GM10266 (cell line): ENCODE data around the gene TMEM117.
"Not testable (repeated sequence)": the region's sequence is repeated elsewhere in the genome, so short reads cannot be mapped to it uniquely, and the experiment has no call there.

Source experiments
- DNase-seq: peaks from one replicate; pipeline ENCODE4 v3.0.0; 2012; ENCODE audit errors: extremely low spot score
- TF ChIP-seq, protein P1 (sequence below): IDR thresholded peaks from 2 replicates; pipeline ENCODE4 v1.5.1; 2012; ENCODE audit warnings: mild to moderate bottlenecking, low read depth; ENCODE audit not compliant: control insufficient read depth, insufficient read depth; ENCODE audit errors: missing control alignments

The TMEM117 gene

DNA sequence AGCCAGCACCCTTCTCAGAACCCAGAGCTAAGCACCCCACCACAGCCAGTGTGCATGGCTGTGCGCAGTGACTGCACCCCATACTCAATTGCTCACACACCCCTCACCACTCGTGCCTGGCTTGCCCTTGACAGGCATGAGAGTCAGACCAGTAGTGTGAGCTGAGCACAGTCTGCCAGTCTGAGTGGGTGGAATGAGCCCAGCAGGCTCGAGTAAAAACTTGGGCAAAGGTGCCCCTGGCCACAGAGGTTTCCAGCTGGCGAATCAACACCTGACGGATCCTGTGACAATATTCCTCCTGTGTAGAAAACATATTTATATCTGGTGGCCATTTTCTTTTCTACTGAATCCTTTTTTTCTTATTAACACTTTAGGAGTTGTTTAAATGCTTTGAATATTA is 202.5 kb downstream of the TMEM117 start:
- TF ChIP-seq, protein P1, sequence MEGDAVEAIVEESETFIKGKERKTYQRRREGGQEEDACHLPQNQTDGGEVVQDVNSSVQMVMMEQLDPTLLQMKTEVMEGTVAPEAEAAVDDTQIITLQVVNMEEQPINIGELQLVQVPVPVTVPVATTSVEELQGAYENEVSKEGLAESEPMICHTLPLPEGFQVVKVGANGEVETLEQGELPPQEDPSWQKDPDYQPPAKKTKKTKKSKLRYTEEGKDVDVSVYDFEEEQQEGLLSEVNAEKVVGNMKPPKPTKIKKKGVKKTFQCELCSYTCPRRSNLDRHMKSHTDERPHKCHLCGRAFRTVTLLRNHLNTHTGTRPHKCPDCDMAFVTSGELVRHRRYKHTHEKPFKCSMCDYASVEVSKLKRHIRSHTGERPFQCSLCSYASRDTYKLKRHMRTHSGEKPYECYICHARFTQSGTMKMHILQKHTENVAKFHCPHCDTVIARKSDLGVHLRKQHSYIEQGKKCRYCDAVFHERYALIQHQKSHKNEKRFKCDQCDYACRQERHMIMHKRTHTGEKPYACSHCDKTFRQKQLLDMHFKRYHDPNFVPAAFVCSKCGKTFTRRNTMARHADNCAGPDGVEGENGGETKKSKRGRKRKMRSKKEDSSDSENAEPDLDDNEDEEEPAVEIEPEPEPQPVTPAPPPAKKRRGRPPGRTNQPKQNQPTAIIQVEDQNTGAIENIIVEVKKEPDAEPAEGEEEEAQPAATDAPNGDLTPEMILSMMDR: no peak
- DNase-seq: no peak

DNA sequence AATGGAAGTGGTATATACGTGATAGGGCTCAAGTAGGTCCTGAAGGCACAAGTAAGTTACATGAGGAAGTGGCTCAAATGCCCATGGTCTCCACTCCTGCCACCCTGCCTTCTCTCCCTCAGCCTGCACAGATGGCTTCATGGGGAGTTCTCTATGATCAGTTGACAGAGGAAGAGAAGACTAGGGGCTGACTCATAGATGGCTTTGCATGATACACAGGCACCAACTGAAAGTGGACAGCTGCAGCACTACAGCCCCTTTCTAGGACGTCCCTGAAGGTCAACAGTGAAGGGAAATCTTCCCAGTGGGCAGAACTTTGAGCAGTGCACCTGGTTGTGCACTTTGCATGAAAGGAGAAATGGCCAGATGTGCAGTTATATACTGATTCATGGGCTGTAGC is 208.6 kb downstream of the TMEM117 start:
- DNase-seq: not testable (repeated sequence)

DNA sequence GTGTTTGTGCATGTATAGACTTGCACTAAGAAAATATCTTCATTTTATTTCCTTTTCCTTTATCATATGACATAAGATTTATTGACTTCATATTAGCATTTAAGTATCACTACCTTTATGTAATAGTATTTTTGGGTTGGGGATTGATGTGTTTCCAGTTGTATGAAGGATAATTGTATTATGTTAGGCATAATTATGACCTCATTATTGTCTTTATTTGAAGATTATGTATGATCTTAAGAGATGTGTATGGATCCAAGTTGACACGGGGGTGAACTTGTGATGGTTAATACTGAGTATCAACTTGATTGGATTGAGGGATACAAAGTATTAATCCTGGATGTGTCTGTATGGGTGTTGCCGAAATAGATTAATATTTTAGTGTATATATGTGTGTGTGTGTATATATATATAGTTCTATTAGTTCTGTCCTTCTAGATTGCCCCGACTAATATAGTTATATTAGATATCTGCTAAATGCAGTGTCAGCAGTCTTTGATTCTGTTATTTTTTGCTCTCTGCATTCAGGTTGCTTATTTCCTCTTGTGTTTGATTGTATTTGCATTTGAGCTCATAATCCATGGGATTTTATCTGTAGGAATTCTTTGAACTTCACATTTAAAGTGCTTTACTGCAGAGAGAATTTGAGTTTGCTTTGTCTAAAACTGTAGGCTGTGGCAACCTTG is 211.0 kb downstream of the TMEM117 start:
- TF ChIP-seq, protein P1: no peak

DNA sequence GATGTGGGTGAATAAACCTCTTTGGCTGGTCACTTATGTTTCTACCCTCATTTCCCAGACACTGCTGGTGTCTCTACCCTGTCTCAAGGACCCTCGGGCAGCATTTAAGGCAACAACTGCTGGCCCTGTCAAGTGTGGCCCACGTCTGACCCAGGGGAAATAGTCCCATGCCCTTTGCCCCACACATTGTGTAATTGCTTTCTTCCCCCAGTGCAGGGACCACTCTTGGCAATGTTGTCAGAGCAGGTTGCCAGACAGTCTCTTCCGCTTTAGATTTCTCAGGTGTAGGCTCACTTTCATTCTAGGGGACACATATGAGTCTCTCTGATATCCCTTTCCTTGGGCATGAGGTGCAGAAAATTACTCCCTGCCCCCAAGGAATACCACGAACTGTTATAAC is 216.7 kb downstream of the TMEM117 start:
- DNase-seq: no peak
- TF ChIP-seq, protein P1: no peak

More for the DNA sequence above, 211.0 kb downstream of the TMEM117 start:
- no peak for DNase-seq

DNA sequence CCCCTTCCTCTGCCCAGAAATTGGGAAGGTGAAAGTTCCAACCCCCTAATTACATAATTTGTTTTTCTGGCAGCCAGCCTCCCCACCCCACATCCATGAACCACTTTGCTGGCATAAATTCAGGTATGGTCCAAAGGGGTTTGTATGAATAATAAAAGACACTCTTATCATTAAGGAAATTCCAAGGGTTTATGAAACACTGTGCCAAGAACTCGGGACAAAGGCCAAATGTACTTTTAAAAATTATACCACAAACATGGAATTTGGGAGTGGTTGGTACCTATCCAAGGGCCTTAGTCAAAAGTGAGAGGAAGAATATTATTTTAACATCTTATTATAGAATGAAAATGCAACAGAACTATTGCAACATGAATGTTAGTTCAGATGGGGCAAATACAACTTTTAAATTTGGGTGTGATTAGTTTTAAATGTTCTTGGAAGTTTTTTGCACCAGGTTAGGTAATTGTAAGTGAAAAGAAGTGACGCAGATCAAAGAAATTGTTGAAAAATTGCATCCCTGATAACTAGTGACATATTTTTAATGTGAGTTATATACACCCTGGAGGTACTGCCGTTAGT is 217.8 kb downstream of the TMEM117 start:
- no peak for DNase-seq
- TF ChIP-seq, protein P1: no peak

DNA sequence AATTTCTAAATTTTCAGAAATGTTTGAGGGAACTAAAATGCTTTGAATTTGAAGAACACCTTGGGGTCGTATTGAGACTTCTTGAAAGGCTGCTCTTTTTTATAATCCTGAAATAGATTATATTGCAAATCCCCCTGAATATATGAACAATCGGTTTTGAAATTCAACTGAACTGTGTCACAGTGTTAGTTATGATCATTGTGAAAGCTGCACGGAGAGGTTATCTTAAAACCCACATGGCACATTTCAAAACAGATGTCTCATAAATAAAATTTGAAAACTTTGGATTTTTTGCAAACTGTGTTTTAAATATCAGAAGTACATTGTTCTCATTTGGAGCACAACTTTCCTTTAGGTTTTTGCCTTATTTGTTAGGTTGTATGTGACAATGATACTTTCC is 218.4 kb downstream of the TMEM117 start:
- TF ChIP-seq, protein P1: no peak
- DNase-seq: no peak

DNA sequence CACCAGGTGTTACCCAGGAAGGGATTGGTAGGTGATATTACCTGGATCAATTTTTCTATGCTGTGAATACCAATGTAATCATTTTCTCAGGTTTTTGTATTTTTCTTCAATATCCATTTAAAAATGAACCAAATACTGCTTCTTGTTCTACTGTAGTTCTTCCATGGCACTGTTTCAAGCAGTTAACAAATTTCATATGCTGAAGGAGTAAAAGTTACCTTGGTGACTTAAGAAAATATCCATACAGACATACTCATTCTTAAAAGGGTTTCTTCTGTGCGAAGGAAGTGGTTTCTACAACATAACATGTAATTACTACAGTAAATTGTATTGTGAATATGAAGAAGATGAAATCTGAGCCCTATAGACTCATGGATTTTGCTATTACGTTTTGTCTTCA is 222.5 kb downstream of the TMEM117 start:
- TF ChIP-seq, protein P1: no peak
- no peak for DNase-seq
